ENCODE results near the gene PCSK5.
A peak's percentile ranks its signal among the peaks of the same experiment; 100 is the strongest.

The PCSK5 gene

DNA sequence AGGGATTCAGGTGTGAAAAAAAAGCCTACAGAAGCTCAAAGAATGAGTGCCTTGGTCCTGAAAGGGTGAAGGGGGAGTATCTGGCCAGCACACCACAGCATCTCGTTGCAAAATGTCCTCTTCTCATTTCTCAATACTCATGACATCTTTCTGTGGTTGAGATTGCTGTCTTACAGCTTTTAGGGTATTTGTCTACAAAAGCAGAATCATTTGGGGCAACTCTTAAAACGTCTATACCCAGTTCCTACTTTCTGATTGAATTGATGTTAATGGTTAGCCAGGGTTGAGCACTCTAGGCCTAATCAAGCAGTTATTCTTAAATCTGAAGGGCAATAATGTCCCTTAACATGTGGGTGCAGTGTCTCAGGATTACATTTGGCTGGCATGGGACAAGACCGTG is 21.2 kb upstream of the PCSK5 start:
- H3K4me1 ChIP-seq (ENCODE audit: control insufficient read depth, insufficient read depth, low read length) = no peaks in the 10 kb centered on the region
- no peaks in the 10 kb centered on the region for H3K27me3 ChIP-seq (ENCODE audit: control insufficient read depth, insufficient read depth, low read length)
- no peak overlapping the region for H3K4me3 ChIP-seq (ENCODE audit: low read length)
- no peak overlapping the region for H3K27ac ChIP-seq (ENCODE audit: low read depth, low read length)
- H3K36me3 ChIP-seq (ENCODE audit: control insufficient read depth, insufficient read depth, low read length) = no peaks in the 10 kb centered on the region
- no peak overlapping the region for H3K9ac ChIP-seq (ENCODE audit: low read length)

DNA sequence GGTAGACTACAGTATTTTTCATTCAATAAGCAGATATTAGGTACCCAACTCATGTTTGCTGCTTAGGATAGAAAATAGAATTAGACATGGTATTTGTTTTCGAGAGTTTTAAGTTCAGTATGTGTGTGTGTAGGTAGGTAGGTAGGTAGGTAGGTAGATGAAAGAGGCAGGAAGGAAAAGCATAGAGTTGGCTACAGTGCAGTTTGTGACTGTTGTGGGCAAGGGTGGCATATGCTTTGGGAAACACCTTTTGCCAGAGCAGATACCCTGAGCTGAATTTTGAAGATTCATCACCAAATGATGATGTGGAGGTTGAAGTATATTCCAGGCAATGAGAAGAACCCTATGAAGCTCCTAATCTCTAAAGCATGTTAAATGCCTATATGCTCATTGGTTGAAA is 20.0 kb upstream of the PCSK5 start:
- H3K4me1 ChIP-seq (ENCODE audit: control insufficient read depth, insufficient read depth, low read length) = no peaks in the 10 kb centered on the region
- no peak overlapping the region for H3K27ac ChIP-seq (ENCODE audit: low read depth, low read length)
- no peak overlapping the region for H3K4me3 ChIP-seq (ENCODE audit: low read length)
- no peaks in the 10 kb centered on the region for H3K36me3 ChIP-seq (ENCODE audit: control insufficient read depth, insufficient read depth, low read length)
- H3K9ac ChIP-seq (ENCODE audit: low read length) = no peak overlapping the region
- H3K27me3 ChIP-seq (ENCODE audit: control insufficient read depth, insufficient read depth, low read length) = no peaks in the 10 kb centered on the region

DNA sequence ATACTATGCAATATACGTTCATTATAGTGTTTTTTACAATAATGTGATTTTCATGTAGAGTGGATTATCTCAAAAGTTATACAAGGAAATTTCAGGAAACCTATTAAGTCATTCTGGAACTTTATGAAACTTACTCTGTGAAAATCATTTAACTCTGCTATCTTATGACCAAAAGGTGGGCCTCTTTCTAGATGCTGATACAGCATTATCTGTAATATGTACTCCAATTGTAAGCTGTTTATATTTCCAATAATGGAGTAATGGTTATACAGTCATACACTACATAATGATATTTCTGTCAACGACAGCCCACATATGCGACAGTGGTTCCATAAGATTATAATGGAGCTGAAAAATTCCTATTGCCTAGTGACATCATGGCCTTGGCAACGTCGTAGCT is 18.8 kb upstream of the PCSK5 start:
- Histone ChIP-seq H3K36me3 (ENCODE audit: control insufficient read depth, insufficient read depth, low read length) (no peaks in the 10 kb centered on the region), H3K9ac (ENCODE audit: low read length) (no peak overlapping the region), H3K4me3 (ENCODE audit: low read length) (no peak overlapping the region), H3K27me3 (ENCODE audit: control insufficient read depth, insufficient read depth, low read length) (no peaks in the 10 kb centered on the region), H3K27ac (ENCODE audit: low read depth, low read length) (no peak overlapping the region), H3K4me1 (ENCODE audit: control insufficient read depth, insufficient read depth, low read length) (no peaks in the 10 kb centered on the region)

DNA sequence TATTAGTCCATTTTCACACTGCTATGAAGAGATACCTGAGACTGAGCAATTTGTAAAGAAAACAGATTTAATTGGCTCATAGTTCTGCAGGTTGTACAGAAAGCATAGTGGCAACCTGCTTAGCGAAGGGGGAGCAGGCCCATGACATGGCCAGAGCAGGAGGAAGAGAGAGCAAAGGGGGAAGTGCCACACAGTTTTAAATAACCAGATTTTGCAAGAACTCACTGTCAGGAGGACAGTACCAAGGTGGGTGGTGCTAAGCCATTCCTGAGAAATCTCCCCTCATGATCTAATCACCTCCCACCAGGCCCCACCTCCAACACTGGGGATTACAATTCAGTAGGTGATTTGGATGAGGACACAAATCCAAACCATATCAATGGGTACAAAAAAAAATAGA is 16.8 kb upstream of the PCSK5 start:
- no peaks in the 10 kb centered on the region for H3K36me3 ChIP-seq (ENCODE audit: control insufficient read depth, insufficient read depth, low read length)
- H3K27ac ChIP-seq (ENCODE audit: low read depth, low read length) = no peak overlapping the region
- H3K27me3 ChIP-seq (ENCODE audit: control insufficient read depth, insufficient read depth, low read length) = no peaks in the 10 kb centered on the region
- H3K9ac ChIP-seq (ENCODE audit: low read length) = no peak overlapping the region
- no peak overlapping the region for H3K4me3 ChIP-seq (ENCODE audit: low read length)
- no peaks in the 10 kb centered on the region for H3K4me1 ChIP-seq (ENCODE audit: control insufficient read depth, insufficient read depth, low read length)

DNA sequence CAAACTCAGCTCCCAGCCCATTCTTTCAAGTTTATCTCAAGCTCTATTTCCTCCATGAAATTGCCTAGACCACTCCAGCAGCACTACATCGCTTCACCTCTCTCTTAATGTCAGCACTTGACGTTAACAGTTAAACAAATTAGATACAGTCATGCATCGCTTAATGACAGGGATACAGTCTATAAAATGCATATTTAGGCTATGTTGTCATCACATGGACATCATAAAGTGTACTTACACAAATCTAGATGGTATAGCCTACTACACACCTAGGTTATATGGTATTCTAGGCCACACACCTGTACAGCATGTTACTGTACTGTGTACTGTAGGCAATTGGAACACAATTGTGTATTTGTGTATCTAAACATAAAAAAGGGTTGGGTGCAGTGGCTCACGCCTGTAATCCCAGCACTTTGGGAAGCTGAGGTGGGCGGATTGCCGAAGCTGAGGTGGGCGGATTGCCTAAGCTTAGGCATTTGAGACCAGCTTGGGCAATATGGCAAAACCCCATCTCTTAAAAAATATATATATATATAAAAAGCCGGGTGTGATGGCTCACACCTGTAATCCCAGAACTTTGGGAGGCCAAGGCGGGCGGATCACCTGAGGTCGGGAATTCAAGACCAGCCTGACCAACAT is 13.4 kb upstream of the PCSK5 start:
- Histone ChIP-seq H3K4me1 (ENCODE audit: control insufficient read depth, insufficient read depth, low read length) (no peaks in the 10 kb centered on the region), H3K36me3 (ENCODE audit: control insufficient read depth, insufficient read depth, low read length) (no peaks in the 10 kb centered on the region)

DNA sequence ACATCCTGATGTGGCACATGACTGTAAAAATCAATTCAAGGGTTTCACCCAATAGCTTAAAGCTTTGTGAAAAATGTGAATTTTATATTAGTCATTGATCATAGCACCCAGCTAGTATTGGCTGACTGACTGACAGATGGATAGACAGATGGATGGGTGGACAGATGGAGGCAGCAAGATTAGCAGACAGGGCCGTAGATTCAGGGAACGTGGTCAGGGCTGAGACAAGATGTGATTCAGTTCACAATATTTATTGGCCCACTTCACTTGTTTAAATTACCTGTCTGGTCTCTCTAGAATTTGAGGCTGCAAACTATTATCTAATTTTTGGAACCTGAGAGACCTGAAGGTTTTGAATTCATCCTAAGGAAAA is 12.0 kb upstream of the PCSK5 start:
- H3K27ac ChIP-seq (ENCODE audit: low read depth, low read length) = no peak overlapping the region
- no peaks in the 10 kb centered on the region for H3K36me3 ChIP-seq (ENCODE audit: control insufficient read depth, insufficient read depth, low read length)
- no peaks in the 10 kb centered on the region for H3K27me3 ChIP-seq (ENCODE audit: control insufficient read depth, insufficient read depth, low read length)
- no peak overlapping the region for H3K4me3 ChIP-seq (ENCODE audit: low read length)
- H3K4me1 ChIP-seq (ENCODE audit: control insufficient read depth, insufficient read depth, low read length) = no peaks in the 10 kb centered on the region
- no peak overlapping the region for H3K9ac ChIP-seq (ENCODE audit: low read length)

More for the DNA sequence above, 13.4 kb upstream of the PCSK5 start:
- no peak overlapping the region for H3K9ac ChIP-seq (ENCODE audit: low read length)
- H3K27ac ChIP-seq (ENCODE audit: low read depth, low read length) = no peak overlapping the region
- no peak overlapping the region for H3K4me3 ChIP-seq (ENCODE audit: low read length)
- H3K27me3 ChIP-seq (ENCODE audit: control insufficient read depth, insufficient read depth, low read length) = no peaks in the 10 kb centered on the region

DNA sequence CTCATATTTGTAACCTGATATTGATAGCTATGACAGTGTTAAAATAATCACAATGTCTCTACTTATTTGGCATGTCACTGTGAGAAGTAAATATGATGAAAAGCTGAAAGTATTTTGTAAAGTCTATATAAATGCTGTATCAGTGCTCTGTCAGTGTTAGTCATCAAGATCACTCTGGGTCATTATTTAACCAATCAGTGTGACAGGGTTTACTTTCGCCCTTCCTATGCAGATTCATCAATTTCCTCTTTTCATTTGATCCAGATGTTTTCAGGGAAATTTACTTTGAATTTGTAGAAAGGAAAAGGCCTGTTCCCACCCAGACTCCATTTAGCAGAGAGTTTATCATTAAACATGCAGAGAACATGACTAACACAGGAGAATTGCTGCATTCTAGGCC is 9.9 kb upstream of the PCSK5 start:
- Histone ChIP-seq H3K36me3 (ENCODE audit: control insufficient read depth, insufficient read depth, low read length) (no peaks in the 10 kb centered on the region), H3K27ac (ENCODE audit: low read depth, low read length) (no peak overlapping the region), H3K4me3 (ENCODE audit: low read length) (no peak overlapping the region), H3K9ac (ENCODE audit: low read length) (no peak overlapping the region), H3K4me1 (ENCODE audit: control insufficient read depth, insufficient read depth, low read length) (no peaks in the 10 kb centered on the region), H3K27me3 (ENCODE audit: control insufficient read depth, insufficient read depth, low read length) (no peaks in the 10 kb centered on the region)

DNA sequence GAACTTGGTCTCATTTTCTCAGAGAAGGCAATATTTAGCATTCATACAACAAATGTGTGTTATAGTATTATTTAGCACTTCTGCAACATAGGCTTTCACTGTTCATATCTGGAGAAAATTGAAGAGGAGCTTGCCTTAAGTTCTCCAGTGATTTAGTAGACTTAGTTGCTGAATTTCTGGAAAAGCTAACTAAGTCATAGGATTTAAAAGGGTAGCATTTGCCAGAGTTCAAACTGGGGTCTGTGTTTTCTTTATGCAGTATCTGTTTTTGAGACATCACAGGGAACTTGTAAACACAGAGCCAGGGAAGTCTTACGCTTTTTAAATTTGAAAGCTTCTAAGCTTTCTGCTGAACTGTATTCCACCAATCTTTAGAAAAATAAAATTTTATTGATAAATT is 8.7 kb upstream of the PCSK5 start:
- Histone ChIP-seq H3K4me3 (ENCODE audit: low read length) (no peak overlapping the region), H3K36me3 (ENCODE audit: control insufficient read depth, insufficient read depth, low read length) (no peaks in the 10 kb centered on the region), H3K27ac (ENCODE audit: low read depth, low read length) (no peak overlapping the region), H3K27me3 (ENCODE audit: control insufficient read depth, insufficient read depth, low read length) (no peaks in the 10 kb centered on the region), H3K4me1 (ENCODE audit: control insufficient read depth, insufficient read depth, low read length) (no peaks in the 10 kb centered on the region), H3K9ac (ENCODE audit: low read length) (no peak overlapping the region)

DNA sequence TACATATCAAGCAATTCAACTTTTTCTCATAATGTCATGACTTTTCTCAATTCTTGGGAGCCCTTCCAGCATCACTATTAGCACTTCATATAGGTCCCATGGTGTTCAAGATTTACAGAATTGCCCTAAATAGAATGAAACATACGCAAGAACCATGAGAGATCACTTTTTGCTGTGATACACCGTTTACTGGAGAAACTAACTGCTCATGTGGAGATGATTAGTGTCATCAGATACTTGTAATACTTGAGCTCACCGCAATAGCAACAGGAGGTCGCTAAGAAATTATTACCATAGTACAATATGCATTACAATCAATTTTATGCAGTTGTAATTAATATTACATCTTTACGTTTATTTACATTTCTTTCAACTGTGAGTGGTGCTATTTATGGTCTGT is 4.8 kb upstream of the PCSK5 start:
- Histone ChIP-seq H3K9ac (ENCODE audit: low read length) (no peak overlapping the region), H3K27me3 (ENCODE audit: control insufficient read depth, insufficient read depth, low read length) (no peaks in the 10 kb centered on the region), H3K36me3 (ENCODE audit: control insufficient read depth, insufficient read depth, low read length) (no peaks in the 10 kb centered on the region), H3K4me3 (ENCODE audit: low read length) (no peak overlapping the region), H3K27ac (ENCODE audit: low read depth, low read length) (no peak overlapping the region), H3K4me1 (ENCODE audit: control insufficient read depth, insufficient read depth, low read length) (no peaks in the 10 kb centered on the region)

DNA sequence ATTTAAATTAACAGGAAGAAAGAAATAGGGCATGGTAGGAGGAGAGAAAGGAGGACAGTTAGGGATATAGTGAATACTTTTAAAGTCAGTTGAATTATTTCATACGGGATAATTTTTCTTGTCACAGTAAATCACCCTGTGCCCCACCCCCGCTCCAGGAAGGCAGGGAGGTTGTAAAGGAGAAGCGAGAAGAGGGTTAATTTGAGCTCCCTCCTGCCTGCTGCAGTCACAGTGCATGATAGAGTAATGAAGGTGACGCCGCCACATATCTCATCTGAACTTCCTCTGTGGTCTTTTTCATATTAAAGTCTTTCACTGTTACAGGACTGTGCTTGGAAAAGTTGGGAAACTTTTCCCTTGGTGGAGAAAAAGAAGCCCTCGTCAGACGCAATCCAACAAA is 896 bp upstream of the PCSK5 start:
- Histone ChIP-seq H3K27ac (ENCODE audit: low read depth, low read length) (peak overlapping the region; percentile 75), H3K27me3 (ENCODE audit: control insufficient read depth, insufficient read depth, low read length) (no peaks in the 10 kb centered on the region), H3K4me1 (ENCODE audit: control insufficient read depth, insufficient read depth, low read length) (no peaks in the 10 kb centered on the region), H3K4me3 (ENCODE audit: low read length) (peak overlapping the region; percentile 93), H3K9ac (ENCODE audit: low read length) (peak overlapping the region; percentile 8), H3K36me3 (ENCODE audit: control insufficient read depth, insufficient read depth, low read length) (no peaks in the 10 kb centered on the region)

DNA sequence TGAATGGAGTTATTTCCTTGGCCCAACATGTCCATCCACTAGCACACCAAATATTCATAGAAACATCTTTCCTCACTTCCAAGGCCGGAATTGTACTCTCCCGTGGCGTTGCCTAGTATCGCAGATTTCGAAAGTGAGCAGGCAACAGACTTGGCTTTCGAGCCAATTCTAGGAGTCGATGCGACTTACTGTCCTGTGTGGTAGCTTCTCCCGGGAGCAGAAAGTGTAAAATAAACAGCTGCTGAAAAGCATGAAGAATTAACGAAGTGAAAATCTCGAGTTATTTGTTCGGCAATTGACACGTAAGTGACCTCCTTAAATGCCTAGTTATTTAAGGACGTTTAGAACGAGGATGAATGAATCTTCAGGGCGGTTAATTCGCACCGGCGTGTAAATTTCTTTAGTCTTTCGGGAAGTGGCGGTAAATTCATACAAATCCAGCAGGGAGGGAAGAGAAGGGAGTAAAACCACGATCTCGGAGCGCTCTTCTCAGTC is 449 bp upstream of the PCSK5 start:
- peak overlapping the region; percentile 93 for H3K4me3 ChIP-seq (ENCODE audit: low read length)
- no peaks in the 10 kb centered on the region for H3K4me1 ChIP-seq (ENCODE audit: control insufficient read depth, insufficient read depth, low read length)
- H3K27ac ChIP-seq (ENCODE audit: low read depth, low read length) = peak overlapping the region; percentile 75
- peak overlapping the region; percentile 8 for H3K9ac ChIP-seq (ENCODE audit: low read length)
- no peaks in the 10 kb centered on the region for H3K27me3 ChIP-seq (ENCODE audit: control insufficient read depth, insufficient read depth, low read length)
- no peaks in the 10 kb centered on the region for H3K36me3 ChIP-seq (ENCODE audit: control insufficient read depth, insufficient read depth, low read length)

DNA sequence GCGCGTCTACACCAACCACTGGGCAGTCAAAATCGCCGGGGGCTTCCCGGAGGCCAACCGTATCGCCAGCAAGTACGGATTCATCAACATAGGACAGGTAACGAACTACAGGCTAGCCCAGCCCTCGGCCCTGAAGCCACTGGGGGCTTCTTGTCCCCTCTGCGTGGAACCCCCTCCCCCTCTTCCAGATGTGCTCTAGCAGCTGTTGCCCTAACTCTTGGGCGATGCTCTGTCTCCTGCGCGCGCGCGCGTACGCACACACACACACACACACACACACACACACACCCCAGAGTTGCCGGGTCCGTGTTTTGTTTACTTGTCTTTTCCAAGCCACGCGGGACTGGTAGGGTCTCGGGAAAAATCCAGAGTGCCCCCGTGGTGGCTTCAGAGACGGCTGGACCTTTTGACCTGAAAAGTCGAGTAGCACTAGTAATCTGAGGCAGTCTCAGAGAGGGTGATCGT is 836 bp downstream of the PCSK5 start:
- H3K4me3 ChIP-seq (ENCODE audit: low read length) = peak overlapping the region; percentile 93
- peak overlapping the region; percentile 79 for H3K27ac ChIP-seq (ENCODE audit: low read depth, low read length)
- no peaks in the 10 kb centered on the region for H3K36me3 ChIP-seq (ENCODE audit: control insufficient read depth, insufficient read depth, low read length)
- H3K27me3 ChIP-seq (ENCODE audit: control insufficient read depth, insufficient read depth, low read length) = no peaks in the 10 kb centered on the region
- H3K9ac ChIP-seq (ENCODE audit: low read length) = peak overlapping the region; percentile 52
- H3K4me1 ChIP-seq (ENCODE audit: control insufficient read depth, insufficient read depth, low read length) = no peaks in the 10 kb centered on the region

DNA sequence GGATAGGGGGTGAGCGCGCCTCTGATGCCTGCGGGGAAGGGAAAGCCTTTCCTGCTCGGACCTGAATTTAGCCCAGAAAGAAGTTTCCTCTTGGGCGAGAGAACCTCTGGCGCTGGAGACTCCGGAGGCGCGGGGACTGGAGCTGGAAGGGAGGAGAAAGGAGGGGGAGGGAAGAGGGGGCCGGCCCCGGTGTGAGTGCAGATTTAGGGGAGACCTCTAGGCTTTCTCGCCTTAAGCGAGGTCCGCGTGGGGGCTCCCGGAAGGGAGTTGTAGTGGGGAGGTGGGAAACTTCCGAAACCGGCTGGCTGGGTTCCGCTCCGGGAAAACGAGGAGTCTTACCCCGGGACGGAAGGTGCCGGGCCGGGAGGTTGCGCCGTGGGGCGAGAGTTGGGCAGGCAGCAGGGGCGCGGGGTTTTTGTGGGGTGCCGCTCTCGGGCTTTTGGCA is 1.3 kb downstream of the PCSK5 start:
- H3K27me3 ChIP-seq (ENCODE audit: control insufficient read depth, insufficient read depth, low read length) = no peaks in the 10 kb centered on the region
- H3K4me3 ChIP-seq (ENCODE audit: low read length) = peak overlapping the region; percentile 93
- no peaks in the 10 kb centered on the region for H3K4me1 ChIP-seq (ENCODE audit: control insufficient read depth, insufficient read depth, low read length)
- peak overlapping the region; percentile 24 for H3K9ac ChIP-seq (ENCODE audit: low read length)
- H3K36me3 ChIP-seq (ENCODE audit: control insufficient read depth, insufficient read depth, low read length) = no peaks in the 10 kb centered on the region
- peak overlapping the region; percentile 79 for H3K27ac ChIP-seq (ENCODE audit: low read depth, low read length)

All from rectal smooth muscle tissue (tissue), 1 donor.